ENCODE results near the gene GABRG1.

DNA sequence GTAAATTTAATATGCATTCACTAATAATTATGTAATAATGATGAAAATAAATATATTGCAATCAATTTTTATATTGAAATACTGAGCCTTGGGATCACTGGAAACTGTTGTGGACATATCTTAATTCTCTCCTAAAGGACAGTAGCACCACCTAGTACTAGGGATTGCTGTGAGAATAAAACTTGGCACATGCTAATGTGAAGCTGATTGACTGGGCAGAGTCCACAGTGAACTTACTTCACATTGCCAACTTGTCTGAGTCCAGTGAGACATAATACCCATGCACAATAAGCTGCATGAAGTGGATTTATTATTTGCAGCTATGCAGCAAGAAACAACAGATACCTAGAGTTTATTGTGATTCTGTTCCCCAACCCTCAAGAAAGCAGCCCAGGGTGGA is 131.1 kb downstream of the GABRG1 start:
- TF ChIP-seq POLR2A (IDR thresholded peaks at IDR 0.05; ENCODE audit: low read depth, low read length) (no peak), POLR2AphosphoS5 (IDR thresholded peaks at IDR 0.05; ENCODE audit: low read depth, low read length) (no peak)
